OCI-M2 (cell line): Measurements from ENCODE around the gene CRIM1.

Source experiments
- DNase-seq: peaks from one replicate; lab custom pipeline; 2025; ENCODE audit not compliant: unreplicated experiment; lab: John Stamatoyannopoulos, UW

Gene CRIM1

DNA sequence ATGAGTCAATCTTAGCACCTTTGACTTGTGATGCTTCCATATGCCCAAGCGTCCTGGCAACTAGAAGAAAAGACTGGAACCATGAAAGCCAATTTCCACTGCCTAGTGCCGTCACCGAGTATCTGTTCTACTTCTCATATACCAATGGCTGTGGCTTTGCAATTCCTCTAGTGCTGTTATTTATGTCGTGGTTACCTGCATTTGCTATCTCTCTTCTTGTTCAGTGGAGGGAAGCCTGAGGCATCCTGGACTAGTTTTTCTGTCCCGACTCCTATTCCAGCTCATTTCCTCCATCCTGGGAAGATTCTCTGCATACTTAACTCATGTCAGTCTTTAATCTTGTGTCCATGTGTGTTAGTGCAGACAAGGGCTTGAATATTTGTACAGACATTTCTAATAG lies 124.5 kb downstream of the CRIM1 start:
- DNase-seq, result no peak

DNA sequence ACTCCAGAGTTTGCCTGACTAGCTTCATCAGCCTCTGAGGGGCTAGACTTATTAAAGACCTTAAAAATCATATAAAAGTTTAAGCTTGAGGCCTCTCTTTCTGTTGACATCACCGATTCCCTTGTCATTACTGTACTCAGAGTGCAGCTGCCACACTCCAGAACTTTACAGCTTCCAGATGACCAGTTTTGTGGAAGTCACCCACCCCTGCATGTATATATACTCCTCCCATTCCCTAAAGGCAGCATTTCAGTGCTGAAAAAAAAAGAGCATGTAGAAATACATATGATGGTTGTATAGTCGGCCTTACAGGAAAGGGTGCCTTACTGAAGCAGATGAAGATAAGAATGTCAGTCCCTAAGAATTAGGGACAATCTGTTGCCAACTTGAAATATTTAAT lies 125.1 kb downstream of the CRIM1 start:
- DNase-seq, result no peak

DNA sequence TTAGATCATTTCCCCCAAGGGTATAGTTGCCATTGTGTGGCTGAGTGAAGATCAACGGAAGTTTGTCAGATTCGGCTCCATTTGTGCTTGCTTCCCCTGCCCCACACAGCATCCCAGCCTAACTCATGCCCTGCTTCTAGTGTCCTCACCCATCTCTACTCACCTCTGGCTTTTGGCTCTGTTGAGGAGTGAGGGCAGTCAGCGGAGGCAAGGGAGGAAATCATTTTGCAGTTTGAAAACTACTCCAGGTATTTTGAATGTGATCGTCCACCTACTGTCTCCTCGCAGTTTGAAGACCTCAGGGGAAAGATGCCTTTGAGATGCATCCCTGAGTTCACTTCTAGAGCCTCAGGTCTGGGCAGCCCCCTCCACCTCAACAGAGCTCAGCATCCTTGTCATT lies 126.1 kb downstream of the CRIM1 start:
- no peak for DNase-seq

DNA sequence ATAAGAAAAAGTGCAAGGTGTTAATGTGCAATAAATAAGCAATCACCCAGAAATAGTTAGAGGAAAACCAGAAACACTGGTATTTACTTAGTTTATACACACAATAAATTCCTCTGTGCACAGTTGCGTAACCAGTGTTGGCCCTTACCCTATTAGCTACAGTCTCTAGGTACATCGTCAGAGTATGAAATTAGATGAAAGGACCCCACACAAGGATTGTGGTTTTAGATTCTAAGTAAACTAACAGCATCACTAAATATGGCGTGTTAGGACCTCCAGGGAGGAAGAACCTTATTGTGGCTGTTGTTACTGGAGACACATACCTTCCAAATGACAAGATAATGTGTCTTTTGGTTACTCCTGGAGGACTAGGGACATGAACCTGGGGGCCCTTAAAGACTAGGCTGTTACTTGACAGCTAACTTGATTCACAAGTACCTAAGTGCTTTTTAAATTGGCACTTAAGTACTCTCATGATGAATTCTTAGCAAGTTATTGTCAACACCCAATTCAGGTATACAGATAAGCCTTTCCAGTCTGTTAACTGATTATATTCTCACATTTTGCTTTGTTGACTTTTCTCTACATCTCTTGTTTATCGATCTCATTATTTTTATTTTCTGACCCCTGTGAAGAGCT lies 127.1 kb downstream of the CRIM1 start:
- DNase-seq, result no peak

DNA sequence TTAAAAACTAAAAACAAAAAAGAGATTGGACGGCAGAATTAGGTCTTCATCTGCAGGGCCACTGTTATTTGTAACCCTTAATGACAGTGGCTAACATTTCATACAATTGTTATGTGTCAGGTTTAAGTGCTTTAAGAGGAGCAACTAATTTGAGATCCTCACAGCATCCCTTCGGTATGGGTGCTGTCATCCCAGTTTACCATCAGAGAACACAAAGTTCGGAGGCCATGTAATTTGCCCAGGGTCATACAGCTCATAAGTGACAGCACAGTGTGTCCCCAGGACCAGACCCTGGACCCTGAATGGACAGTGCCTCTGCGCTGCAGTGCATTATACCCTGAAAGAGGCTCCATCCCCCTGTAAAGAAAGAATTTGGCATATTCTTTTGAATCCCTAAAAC lies 127.7 kb downstream of the CRIM1 start:
- DNase-seq, result no peak

DNA sequence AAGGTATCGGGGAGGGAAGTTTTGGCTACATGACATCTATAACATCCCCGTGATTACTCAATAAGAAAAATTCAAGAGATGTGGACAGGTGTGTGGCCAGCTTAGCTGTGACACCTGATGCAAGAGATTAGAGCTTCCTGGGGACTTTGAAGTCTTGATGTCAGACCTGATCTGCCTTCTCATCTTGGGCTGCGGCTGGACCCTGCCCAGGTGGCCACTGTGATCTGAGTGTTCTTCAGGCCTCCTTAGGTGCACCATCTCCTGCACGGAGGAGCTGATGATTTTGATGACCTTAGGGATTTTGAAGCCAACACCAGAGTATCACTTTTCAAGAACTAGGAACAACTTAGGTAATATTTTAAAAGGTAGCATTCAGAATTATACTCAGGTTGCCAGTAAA lies 128.9 kb downstream of the CRIM1 start:
- DNase-seq, result no peak

DNA sequence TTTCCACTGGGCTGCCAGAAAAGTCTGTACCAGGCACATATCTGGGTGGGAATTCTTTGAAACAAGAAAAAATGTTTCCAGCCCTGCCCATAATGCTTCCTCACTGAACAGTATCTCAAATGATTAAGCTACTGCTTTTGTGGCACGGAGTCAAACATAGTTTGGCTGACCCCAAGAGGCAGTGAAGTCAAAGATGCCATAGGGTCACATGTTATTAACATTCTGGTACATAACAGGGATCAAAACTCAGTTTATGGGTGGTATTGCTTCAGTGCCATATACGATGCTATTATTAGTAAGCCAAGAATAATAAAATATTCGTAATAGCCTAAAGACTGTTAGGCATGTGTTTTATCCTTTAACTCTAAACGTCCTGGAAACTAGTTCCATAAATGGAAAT lies 129.9 kb downstream of the CRIM1 start:
- no peak for DNase-seq

DNA sequence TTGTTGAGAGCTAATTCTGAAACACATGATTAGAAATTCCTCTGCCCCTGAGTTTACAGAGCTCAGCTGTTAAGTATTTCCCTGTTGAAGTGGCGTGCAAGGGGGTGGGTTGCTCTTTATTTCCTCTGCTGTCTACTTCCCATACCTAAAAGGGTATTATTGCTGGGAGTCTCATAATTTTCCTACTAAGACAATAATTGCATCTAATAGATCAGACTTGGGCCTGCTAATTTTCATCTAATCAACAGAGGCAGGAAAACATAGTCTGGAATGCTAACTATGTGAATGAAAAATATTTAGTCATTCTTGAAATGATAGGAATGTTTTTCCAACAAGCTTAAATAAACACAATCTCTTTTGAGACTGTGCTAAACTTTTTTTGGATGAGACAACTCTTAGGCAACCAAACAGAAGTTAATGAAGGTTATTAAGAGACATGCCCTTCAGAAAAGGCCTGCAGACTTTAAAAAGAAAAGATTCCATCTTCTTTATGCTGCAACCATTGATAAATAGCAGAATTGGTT lies 131.0 kb downstream of the CRIM1 start:
- no peak for DNase-seq

DNA sequence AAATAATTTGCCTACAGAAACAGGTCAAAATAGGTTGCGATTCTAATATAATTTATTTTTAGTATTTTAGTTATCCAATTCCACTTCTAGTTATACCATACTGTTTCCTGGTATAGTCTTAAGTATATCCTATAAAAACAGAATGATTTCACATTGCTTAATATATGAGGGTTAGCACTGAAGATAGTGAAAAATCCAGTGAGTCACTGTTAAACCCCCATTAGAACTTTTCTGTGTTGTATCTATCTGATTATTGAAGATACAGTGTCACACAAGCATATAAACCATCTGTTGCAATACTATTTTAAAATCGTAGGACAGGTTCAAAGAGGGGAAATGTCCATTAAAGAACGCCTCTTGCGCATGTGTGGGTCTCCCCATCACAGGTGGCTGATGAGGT lies 132.4 kb downstream of the CRIM1 start:
- no peak for DNase-seq

DNA sequence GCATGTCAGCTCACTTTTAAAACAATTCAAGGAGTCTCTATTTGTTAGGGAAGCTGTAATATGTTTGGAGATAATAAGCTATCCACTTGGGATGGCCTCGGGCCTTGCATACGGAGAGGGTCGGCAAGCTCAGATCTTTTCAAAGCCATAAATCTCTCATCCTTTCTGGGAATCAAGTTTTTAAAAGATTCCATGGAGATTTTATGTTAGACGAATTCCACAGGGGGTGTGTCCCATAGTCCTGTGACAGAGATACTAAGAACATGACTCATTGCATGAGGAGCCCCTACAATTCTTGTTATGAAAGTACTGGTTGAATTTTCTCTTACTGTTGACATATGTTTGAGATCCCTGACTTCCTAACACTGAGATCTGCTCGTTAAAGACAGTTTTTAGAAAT lies 133.7 kb downstream of the CRIM1 start:
- DNase-seq, result no peak

DNA sequence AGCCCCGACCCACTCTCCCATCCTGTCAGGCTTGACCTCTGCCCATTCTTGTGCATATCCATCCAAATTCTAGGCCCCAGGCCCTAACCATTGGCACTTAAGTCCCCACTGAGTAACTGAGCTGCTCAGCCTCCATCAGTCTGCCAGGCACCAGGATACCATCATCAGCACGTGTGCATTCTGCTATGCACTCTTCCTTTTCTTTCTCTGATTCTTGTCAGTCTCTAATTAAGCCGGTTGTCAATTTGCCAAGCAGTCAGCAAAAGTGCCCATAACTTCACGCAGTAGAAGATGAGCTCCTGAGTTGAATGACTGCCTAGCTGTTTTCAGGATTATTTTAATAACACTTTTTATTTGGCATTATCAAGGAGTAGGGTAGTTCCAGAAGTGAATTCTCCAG lies 135.2 kb downstream of the CRIM1 start:
- no peak for DNase-seq

DNA sequence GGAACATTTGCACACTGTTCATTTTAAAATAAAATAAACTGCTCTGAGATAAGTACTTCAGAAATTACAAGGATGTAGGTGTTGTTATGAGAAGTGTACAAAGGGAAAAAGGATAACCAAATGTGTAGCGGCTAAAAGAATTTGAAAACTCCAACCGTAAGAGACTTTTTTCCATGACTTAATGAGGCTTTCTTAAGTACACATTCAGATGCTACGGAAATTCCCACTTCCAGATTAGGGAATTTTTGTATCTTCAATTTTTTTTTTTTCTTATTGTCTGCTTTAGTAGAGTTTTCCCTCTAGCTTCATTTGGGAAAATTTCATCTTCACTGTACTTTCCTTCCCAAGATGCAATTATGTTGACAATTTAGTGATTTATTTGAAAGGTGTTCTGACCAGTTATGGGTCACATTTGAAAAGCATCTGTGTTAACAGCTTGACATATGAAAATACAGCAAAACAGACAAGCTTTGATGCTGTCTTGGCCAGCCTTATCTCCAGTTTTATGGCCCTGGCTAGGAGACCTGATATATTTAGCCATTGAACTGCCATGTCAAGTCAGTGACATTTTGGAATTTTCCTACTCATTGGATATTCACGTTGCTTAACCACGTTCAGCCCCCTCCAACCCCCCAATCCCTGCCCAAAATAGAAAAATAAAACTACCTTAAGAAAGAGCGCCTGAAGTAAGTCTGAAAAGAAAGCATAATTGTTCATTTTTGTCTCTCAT lies 136.8 kb downstream of the CRIM1 start:
- DNase-seq, result no peak

DNA sequence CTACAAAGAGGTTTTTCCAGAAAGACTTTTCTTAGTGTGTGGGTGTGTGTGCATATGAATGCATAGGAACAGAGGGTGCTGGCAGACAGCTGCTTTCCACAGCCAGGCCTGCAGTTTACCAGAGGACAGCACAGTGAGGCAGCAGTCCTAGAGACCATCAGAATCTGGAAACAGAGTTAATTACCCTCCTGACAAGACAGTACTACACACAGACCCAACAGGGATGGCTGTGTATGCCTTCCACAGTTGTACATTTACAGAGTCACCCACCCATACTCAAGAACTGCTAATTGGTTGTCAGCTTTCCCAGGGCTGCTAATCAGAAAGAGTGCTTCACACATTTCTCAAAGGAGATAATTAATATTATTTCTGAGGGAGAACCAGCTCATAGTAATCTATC lies 137.7 kb downstream of the CRIM1 start:
- no peak for DNase-seq

DNA sequence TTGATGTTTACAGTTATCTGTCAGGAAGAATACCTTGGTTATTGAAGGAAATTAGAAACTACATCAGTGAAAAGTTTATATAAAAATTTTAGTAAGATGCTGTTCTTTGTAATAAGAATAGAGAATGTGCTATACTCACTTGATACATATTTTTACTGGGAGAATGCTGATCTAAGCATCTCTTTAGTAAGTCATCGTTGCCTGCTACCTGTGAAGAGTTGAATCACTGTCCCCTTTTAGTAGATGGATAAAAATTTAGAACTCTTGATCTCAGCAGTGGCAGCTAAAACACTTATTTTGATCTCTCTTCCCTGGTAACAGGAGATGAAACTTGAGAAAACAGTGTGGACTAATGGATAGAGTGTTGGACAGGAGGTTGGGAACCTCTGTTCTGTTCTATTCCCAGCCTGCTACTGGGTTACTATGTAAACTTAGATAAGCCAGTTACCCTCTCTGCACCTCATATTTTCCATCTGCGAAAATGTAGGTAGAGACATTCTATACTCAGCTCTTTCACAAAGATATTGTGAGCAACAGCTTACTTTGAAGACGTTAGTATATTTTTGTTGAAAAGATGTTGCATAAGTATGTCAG lies 142.1 kb downstream of the CRIM1 start:
- no peak for DNase-seq

DNA sequence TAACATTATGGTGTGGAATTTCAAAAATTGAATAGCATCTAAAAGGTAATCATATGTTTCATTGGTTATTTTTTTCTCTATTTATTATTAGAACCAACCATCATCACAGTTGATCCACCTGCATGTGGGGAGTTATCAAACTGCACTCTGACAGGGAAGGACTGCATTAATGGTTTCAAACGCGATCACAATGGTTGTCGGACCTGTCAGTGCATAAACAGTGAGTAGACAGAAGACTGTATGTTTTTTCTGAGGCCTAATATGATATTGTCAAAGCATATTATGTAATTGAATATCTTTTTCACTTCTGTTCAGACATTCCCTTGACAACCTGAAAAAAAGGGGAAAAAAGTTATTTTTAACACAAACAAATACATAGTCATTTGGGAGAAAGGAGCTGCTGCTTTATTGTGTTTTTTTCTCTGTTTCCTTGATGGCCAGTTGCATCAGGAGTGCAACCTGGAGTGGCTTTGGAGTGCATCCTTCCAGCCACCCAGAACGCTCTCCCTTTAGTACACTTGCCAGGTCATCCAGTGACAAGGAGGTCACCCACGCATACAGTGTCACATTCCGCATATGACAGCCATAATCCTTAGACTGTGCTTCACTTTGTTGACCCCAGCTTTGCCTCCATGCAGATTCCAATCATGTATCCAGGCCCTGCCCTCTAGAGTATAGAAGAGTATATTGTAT lies 143.7 kb downstream of the CRIM1 start:
- no peak for DNase-seq

DNA sequence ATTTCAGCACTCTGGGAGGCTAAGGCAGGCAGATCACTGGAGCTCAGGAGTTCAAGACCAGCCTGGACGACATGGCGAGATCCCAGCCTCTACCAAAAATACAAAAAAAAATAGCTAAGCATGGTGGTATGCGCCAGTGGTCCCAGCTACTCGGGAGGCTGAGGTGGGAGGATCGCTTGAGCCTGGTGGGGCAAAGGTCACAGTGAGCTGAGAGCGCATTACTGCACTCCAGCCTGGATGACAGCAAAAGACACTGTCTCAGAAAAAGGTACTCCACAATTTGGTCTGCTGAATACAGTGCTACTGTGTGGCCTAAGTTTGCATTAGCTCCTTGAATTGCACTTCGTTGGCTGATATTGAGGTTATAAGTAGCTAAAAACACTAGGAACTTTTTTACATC lies 144.5 kb downstream of the CRIM1 start:
- DNase-seq, result no peak

DNA sequence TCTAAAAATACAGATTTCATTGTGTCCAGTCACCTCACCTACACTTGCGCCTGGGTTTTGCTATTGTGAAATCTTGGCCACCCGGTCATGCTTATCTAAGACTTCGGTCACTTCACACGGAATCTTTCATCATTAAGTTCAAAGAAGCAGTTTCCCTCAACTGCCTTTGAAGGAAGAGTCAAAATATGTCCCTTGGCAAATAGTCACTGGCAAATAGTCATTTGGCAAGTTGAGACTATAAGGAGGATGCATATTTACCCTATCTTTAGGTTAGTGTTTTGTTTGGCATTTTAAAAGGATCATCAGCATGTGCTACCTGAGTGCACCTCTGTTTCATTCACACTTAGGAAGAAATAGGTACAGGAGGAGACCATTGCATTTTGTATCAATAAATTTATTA lies 146.5 kb downstream of the CRIM1 start:
- no peak for DNase-seq

DNA sequence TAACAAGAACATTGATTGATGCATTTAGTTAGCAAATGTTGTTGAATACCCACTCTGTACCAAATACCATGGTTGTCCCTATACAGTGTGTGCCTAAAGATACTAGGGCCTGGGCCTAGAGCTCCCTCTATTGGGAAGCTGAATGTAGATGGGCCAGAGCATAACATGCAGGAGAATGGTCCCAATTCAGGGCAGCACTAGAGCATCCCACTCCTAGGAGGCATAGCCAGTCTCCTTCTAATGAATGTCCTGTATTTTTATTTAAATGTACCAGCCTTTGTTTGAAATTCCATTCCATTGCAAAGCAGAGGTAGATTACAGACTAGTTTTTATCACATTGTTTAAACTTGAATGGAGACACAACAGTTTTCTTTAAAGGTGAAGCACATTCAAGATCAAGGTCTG lies 151.8 kb downstream of the CRIM1 start:
- no peak for DNase-seq

DNA sequence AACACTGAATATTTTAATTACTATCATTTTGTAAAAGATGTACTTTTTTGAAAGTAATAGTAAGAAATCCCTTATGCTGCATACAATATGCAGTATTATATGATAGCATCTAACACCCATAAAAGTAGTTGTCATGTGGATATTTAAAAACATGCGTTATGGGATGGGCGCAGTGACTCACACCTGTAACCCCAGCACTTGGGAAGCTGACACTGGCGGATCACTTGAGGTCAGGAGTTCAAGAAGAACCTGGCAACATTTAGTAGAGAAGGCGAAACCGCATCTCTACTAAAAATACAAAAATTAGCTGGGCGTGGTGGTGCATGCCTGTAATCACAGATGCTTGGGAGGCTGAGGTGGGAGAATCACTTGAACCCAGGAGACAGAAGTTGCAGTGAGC lies 153.5 kb downstream of the CRIM1 start:
- no peak for DNase-seq

DNA sequence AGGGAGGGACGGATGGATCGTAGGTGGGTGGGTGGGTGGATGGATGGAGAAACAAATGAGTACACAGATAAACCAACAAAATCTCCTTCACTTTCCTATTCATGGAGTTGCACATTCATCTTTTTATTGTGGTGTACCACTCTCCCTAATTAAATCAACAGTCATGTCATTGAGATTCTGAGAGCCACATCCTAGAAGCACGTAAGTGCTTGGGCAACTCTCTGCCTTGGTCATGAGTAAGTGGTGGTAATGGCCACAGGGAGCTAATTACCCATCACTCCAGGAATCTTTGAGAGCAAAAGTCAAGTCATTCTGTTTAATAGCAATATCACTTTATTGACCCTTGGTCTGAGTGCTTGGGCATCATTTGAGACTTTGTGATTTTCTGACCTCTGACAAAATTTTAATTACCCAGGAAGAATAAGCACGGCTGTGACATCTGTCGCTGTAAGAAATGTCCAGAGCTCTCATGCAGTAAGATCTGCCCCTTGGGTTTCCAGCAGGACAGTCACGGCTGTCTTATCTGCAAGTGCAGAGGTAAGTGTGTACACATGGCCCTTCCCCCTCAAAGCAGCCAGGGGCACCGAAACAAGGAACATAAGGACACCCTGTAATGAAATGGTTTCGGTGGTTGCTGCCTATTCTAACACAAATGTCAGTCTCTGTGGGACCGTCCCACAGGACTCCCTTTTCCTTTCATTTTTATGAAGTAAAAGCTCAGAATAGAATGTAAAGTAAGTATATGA lies 156.5 kb downstream of the CRIM1 start:
- no peak for DNase-seq

DNA sequence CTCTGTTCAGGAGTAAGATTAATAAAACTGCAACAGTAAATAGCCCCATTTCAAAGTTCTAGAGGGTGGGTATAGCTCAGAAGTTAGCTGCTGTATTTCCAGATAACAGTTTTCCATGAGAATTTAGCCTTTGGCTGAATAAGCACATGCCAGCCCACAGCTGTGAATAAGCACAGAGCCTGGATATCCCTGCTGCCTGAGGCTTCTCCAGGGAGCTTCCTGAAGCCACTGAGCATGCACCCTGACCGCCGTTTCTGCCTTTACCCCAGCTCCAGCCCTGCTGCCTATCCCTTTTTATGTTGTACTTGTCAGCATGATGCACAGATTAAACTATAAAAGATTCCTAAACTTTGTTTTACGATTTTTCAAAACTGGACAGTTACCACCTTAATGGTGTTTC lies 157.1 kb downstream of the CRIM1 start:
- no peak for DNase-seq
